K562 (cell line): ENCODE results near the gene SLC16A12. TPM values are rescaled to one million over a fixed set of nuclear protein-coding genes. Genes with fewer than 3 reads are reported as not detected.

Experiments
- ATAC-seq: fragments of 200-7000 bp; cut with Tn5 transposase; 3 replicates; pipeline ENCODE4 v1.9.1; 2020; ENCODE audit warnings: moderate library complexity
- BruUV-seq: library from RNA; stranded (reverse); fragments of 400-500 nt; replicated peaks from 2 replicates; lab custom pipeline; 2021; lab: Mats Ljungman, UMichigan
- CTCF ChIA-PET: fragments of 300-600 bp; formaldehyde crosslinking; extraction: SDS; loops from one replicate; lab custom pipeline; 2021; ENCODE audit warnings: low intra/inter-chr PET ratio; lab: Yijun Ruan, JAX
- POLR2A ChIA-PET: fragments of 300-600, 350-650 bp; sonication (Branson Sonifier 250); formaldehyde crosslinking; extraction: SDS; loops from one replicate; lab custom pipeline; 2021; ENCODE audit warnings: antibody characterized with exemption, inconsistent platforms; lab: Yijun Ruan, JAX
- DNase-seq, 4 experiments: peaks; one replicate each; pipeline versions ENCODE4 v3.0.0 to v3.0.0-alpha.2; 2011 to 2018; ENCODE audit warnings: low spot score in 3 of 4, mixed read lengths in 3 of 4; ENCODE audit errors: extremely low read depth in 1 of 4
- FAIRE-seq: peaks from 2 replicates; lab custom pipeline; 2011; peaks lifted over from hg19 to GRCh38; lab: Jason Lieb, UNC
- H2AFZ ChIP-seq: 2 replicates; pipeline ENCODE4 v1.6.0; 2011; ENCODE audit warnings: low read depth, low read length, control low read depth, inconsistent platforms
- H3K27ac ChIP-seq: fragments of 200-600 bp; 3 replicates; pipeline ENCODE4 v1.8.0; 2011; ENCODE audit warnings: low read depth, mild to moderate bottlenecking, control low read depth, inconsistent platforms, low read length, moderate library complexity, mixed read lengths; ENCODE audit errors: extremely low read depth
- H3K27me3 ChIP-seq, 2 experiments: fragments of 300-600 bp in 1 of 2; 2 replicates in 1 of 2; 3 replicates in 1 of 2; pipeline versions ENCODE4 v1.6.0 to v1.8.0; 2011; ENCODE audit warnings: inconsistent platforms in 2 of 2, low read length in 2 of 2, mild to moderate bottlenecking in 1 of 2, mixed read lengths in 1 of 2, moderate library complexity in 1 of 2; ENCODE audit not compliant: control insufficient read depth in 2 of 2, insufficient read depth in 2 of 2
- H3K36me3 ChIP-seq: fragments of 300-600 bp; 3 replicates; pipeline ENCODE4 v1.8.0; 2011; ENCODE audit warnings: mild to moderate bottlenecking, low read length, inconsistent platforms; ENCODE audit not compliant: control insufficient read depth, insufficient read depth
- H3K4me1 ChIP-seq, 2 experiments: fragments of 200-600 bp in 1 of 2; replicated peaks in 1 of 2; 2 replicates in 1 of 2; 3 replicates in 1 of 2; pipeline versions ENCODE4 v1.5.1 to v1.8.0; 2011; ENCODE audit warnings: inconsistent platforms in 2 of 2, low read length in 2 of 2, mild to moderate bottlenecking in 1 of 2, mixed read lengths in 1 of 2, moderate library complexity in 1 of 2; ENCODE audit not compliant: control insufficient read depth in 2 of 2, insufficient read depth in 2 of 2
- H3K4me2 ChIP-seq: 2 replicates; pipeline ENCODE4 v1.6.1; 2011; ENCODE audit warnings: low read length, control low read depth, inconsistent platforms, mixed read lengths; ENCODE audit not compliant: insufficient read depth
- H3K4me3 ChIP-seq: fragments of 200-600 bp; sonication (generic), shearing (Covaris generic); 2 replicates; pipeline ENCODE4 v1.5.1; 2016; ENCODE audit warnings: control low read depth, inconsistent platforms
- H3K79me2 ChIP-seq: fragments of 200-600 bp; 3 replicates; pipeline ENCODE4 v1.8.0; 2011; ENCODE audit warnings: low read length, inconsistent platforms; ENCODE audit not compliant: control insufficient read depth, insufficient read depth
- H3K9ac ChIP-seq, 2 experiments: 2 replicates each; pipeline versions ENCODE4 v1.6.0 to v1.6.1; 2011; ENCODE audit warnings: low read depth in 2 of 2, low read length in 2 of 2, control low read depth in 1 of 2, inconsistent platforms in 1 of 2, mild to moderate bottlenecking in 1 of 2, mixed read lengths in 1 of 2; ENCODE audit not compliant: insufficient read depth in 1 of 2
- H3K9me1 ChIP-seq: one replicate; pipeline ENCODE4 v1.6.0; 2011; ENCODE audit warnings: inconsistent platforms, mild to moderate bottlenecking, low read length, moderate library complexity; ENCODE audit not compliant: control insufficient read depth, insufficient read depth
- H3K9me3 ChIP-seq: replicated peaks from 2 replicates; pipeline ENCODE4 v1.5.1; 2011; ENCODE audit warnings: low read depth, low read length, inconsistent platforms; ENCODE audit not compliant: control insufficient read depth, insufficient read depth
- H4K20me1 ChIP-seq: replicated peaks from 2 replicates; pipeline ENCODE4 v1.6.1; 2011; ENCODE audit warnings: low read length, inconsistent platforms, mixed read lengths; ENCODE audit not compliant: control insufficient read depth, insufficient read depth
- EP400 ChIP-seq: fragments of 450-650 bp; IDR thresholded peaks from 2 replicates; pipeline ENCODE4 v1.6.1; 2017; ENCODE audit warnings: antibody characterized with exemption, mild to moderate bottlenecking, moderate library complexity
- ETV5 ChIP-seq: sonication (generic); formaldehyde crosslinking; IDR thresholded peaks from 2 replicates; pipeline ENCODE4 v1.4.0; 2020; ENCODE audit warnings: low read depth, mild to moderate bottlenecking, missing genetic modification reagents
- FOXA1 ChIP-seq: fragments of 450-650 bp; IDR thresholded peaks from 2 replicates; pipeline ENCODE4 v1.6.1; 2016; ENCODE audit warnings: mild to moderate bottlenecking, borderline replicate concordance
- GATAD2B ChIP-seq: fragments of 450-650 bp; IDR thresholded peaks from 2 replicates; pipeline ENCODE4 v1.6.1; 2017; ENCODE audit warnings: mild to moderate bottlenecking, borderline replicate concordance
- HDAC3 ChIP-seq: fragments of 450-650 bp; IDR thresholded peaks from 2 replicates; pipeline ENCODE4 v1.6.1; 2018; ENCODE audit warnings: borderline replicate concordance, mild to moderate bottlenecking, moderate library complexity; ENCODE audit not compliant: partially characterized antibody
- MBD1 ChIP-seq: fragments of 250-450 bp; sonication (Bioruptor Pico); IDR thresholded peaks from 2 replicates; pipeline ENCODE4 v1.8.0; 2022; ENCODE audit warnings: inconsistent platforms
- RBM14 ChIP-seq: fragments of 200-400 bp; formaldehyde crosslinking; IDR thresholded peaks from 2 replicates; pipeline ENCODE4 v1.6.1; 2018; ENCODE audit warnings: low read depth, mild to moderate bottlenecking, low read length, moderate library complexity, borderline replicate concordance; ENCODE audit not compliant: insufficient read depth
- RCOR1 ChIP-seq, 2 experiments: IDR thresholded peaks; 2 replicates each; pipeline ENCODE4 v1.6.1; 2012; ENCODE audit warnings: low read depth in 2 of 2, low read length in 2 of 2, borderline replicate concordance in 1 of 2, improper control_type of control experiment in 1 of 2
- RFX1 ChIP-seq: fragments of 450-650 bp; IDR thresholded peaks from 2 replicates; pipeline ENCODE4 v1.6.1; 2016; ENCODE audit warnings: mild to moderate bottlenecking, moderate library complexity
- TAF1 ChIP-seq: IDR thresholded peaks from 2 replicates; pipeline ENCODE4 v1.6.1; 2011; ENCODE audit warnings: mild to moderate bottlenecking, low read length, moderate library complexity; ENCODE audit not compliant: insufficient read depth, control insufficient read depth, severe bottlenecking; ENCODE audit errors: extremely low read depth
- ZNF780A ChIP-seq: fragments of 250-450 bp; sonication (Bioruptor Pico); IDR thresholded peaks from 2 replicates; pipeline ENCODE4 v1.5.0; 2021; ENCODE audit warnings: mild to moderate bottlenecking
- WGBS: fragments of 100-300 bp; shearing (Covaris generic); methylation state at CpG from one replicate; pipeline ENCODE4 v1.1.6; 2016; ENCODE audit warnings: low coverage, mixed read lengths; ENCODE audit not compliant: insufficient coverage; ENCODE audit errors: missing lambda C conversion rate; 5-methylcytosine and 5-hydroxymethylcytosine counted together
- in situ Hi-C: fragments of 300-500 bp; cut with MboI; formaldehyde crosslinking; loops from 4 replicates; pipeline ENCODE4 v1.15.0; 2018; ENCODE audit warnings: inconsistent platforms, mixed read lengths
- intact Hi-C: fragments of 100-400 bp; cut with micrococcal nuclease; formaldehyde crosslinking; loops from 2 replicates; pipeline ENCODE4 v1.14.2; 2022
- polyA plus RNA-seq, 8 experiments: library from polyadenylated mRNA; depleted of rRNA in 4 of 8; stranded (reverse) in 5 of 8; unstranded in 3 of 8; fragments of >200 nt; fragmentation: Nextera tagmentation in 2 of 8; fragmentation: Illumina TruSeq in 1 of 8; extraction: Ambion mirVana in 2 of 8; extraction: Trizol in 1 of 8; gene quantifications; 2 replicates each; pipeline versions ENCODE4 v1.2.1 to v1.2.3, GENCODE V29; 2011 to 2014; ENCODE audit warnings: inconsistent platforms in 1 of 8, missing spikeins in 1 of 8
- total RNA-seq, 7 experiments: library from RNA; depleted of rRNA in 6 of 7; stranded (reverse); fragments of >200 nt in 6 of 7; fragmentation: Illumina TruSeq in 2 of 7; extraction: Trizol in 2 of 7; gene quantifications; 2 replicates each; pipeline versions ENCODE4 v1.2.1 to v1.2.3, GENCODE V29; 2011 to 2021; ENCODE audit warnings: low replicate concordance in 1 of 7
- TF ChIP-seq, protein P1 (sequence below): sonication (generic); formaldehyde crosslinking; IDR thresholded peaks from 2 replicates; pipeline ENCODE4 v1.5.0; 2020; ENCODE audit warnings: missing genetic modification reagents

The SLC16A12 gene
- total and polyA plus RNA-seq, 9 of the 15 experiments (the other 6 are each of a cell fraction or from before 2014, with no cell fraction given): not detected

GRCh38 chr10:89465196-89465595 is 70.2 kb downstream of the SLC16A12 start:
- H3K4me3 ChIP-seq: no peak overlapping the region
- FAIRE-seq: no peak
- in situ Hi-C loops (no loop called here), intact Hi-C loops (no loop called here)
- ChIA-PET CTCF (no interaction called here), POLR2A (interaction anchor here (0.6 kb wide), 1 partner anchor 189 kb away, joined by 3 read pairs; no protein-coding TSS in a partner anchor)
- no peak overlapping the region for H3K9ac ChIP-seq
- H3K4me2 ChIP-seq: no peak overlapping the region
- H2AFZ ChIP-seq: no peak overlapping the region
- no peaks in the 10 kb centered on the region for H3K27me3 ChIP-seq
- H4K20me1 ChIP-seq: no peaks in the 10 kb centered on the region
- no peaks in the 10 kb centered on the region for H3K79me2 ChIP-seq
- no peaks in the 10 kb centered on the region for H3K36me3 ChIP-seq
- H3K9me3 ChIP-seq: no peaks in the 10 kb centered on the region
- no peak for ATAC-seq
- no peak for DNase-seq
- no peaks in the 10 kb centered on the region for H3K9me1 ChIP-seq
- TF ChIP-seq RBM14 (no peak), GATAD2B (no peak), EP400 (no peak), MBD1 (CRISPR knock-in tag) (no peak), ZNF780A (CRISPR knock-in tag) (no peak), FOXA1 (no peak), TAF1 (no peak), RCOR1 (IDR thresholded peaks at IDR 0.05; ENCODE audit: borderline replicate concordance in 1 of 2, low read depth in 2 of 2, low read length in 2 of 2) (no peak), ETV5 (CRISPR knock-in tag) (no peak), RFX1 (no peak), HDAC3 (no peak)
- TF ChIP-seq, protein P1, sequence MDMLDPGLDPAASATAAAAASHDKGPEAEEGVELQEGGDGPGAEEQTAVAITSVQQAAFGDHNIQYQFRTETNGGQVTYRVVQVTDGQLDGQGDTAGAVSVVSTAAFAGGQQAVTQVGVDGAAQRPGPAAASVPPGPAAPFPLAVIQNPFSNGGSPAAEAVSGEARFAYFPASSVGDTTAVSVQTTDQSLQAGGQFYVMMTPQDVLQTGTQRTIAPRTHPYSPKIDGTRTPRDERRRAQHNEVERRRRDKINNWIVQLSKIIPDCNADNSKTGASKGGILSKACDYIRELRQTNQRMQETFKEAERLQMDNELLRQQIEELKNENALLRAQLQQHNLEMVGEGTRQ: no peak
- TF ChIP-seq, all 486 proteins: peak for 0
- H3K27ac ChIP-seq: no peak overlapping the region
- no peaks in the 10 kb centered on the region for H3K4me1 ChIP-seq
- BruUV-seq: no TSS peak
- 0% methylated on average over 2 of the region's 2 CpGs for WGBS
